ENCODE results near the gene PPWD1. TPM values are rescaled to one million over a fixed set of nuclear protein-coding genes. Genes with fewer than 3 reads are reported as not detected.

The PPWD1 gene
- total RNA-seq, 1 experiment from 2014 or later: 44.5 TPM

- H3K4me3 ChIP-seq (ENCODE audit: low read depth, low read length): peak overlapping the region; percentile 91
- no peak for TF ChIP-seq CTCF (IDR thresholded peaks at IDR 0.05; ENCODE audit: insufficient read depth in 1 of 2, low read depth in 1 of 2, low read length in 1 of 2, severe bottlenecking in 1 of 2, unreplicated experiment in 1 of 2)
- peaks cover 15% of the 10 kb centered on the region for H3K4me1 Mint-ChIP-seq (ENCODE audit: low read depth, unreplicated experiment)
- no peaks in the 10 kb centered on the region for H3K9me3 ChIP-seq
- H3K27ac Mint-ChIP-seq (ENCODE audit: unreplicated experiment): peak overlapping the region; percentile 95
- DNase-seq: no peak
- no peaks in the 10 kb centered on the region for H3K27me3 Mint-ChIP-seq (ENCODE audit: insufficient read depth, unreplicated experiment)
- peak overlapping the region; percentile 86 for H3K4me3 Mint-ChIP-seq (ENCODE audit: unreplicated experiment)
- ChIA-PET CTCF (no interaction called here), POLR2A (interaction anchor here (0.8 to 1.5 kb wide), 5 partner anchors 11 to 461 kb away, joined by 3 to 19 read pairs (median 6); no protein-coding TSS in a partner anchor)
- H3K36me3 Mint-ChIP-seq (ENCODE audit: insufficient read depth, unreplicated experiment): peaks cover 21% of the 10 kb centered on the region
- no peaks in the 10 kb centered on the region for H3K36me3 ChIP-seq (ENCODE audit: control insufficient read depth, insufficient read depth, low read length)
- intact Hi-C loops (cut with micrococcal nuclease; ENCODE audit: unreplicated experiment): loop anchor here (1.0 kb wide), 2 partner anchors 61 to 528 kb away; partner anchors contain the start of gene TRIM23
- BruUV-seq (replicated peaks): no TSS peak
- H3K4me1 ChIP-seq: peaks cover 5% of the 10 kb centered on the region; the same call in 1 of the 2 replicates
- no peaks in the 10 kb centered on the region for H3K27me3 ChIP-seq (replicated peaks; ENCODE audit: control insufficient read depth, insufficient read depth, low read length)
- H3K9me3 Mint-ChIP-seq (ENCODE audit: unreplicated experiment): no peaks in the 10 kb centered on the region
Measured at GRCh38 chr5:65563777-65564176, 681 bp downstream of the PPWD1 start.

DNA sequence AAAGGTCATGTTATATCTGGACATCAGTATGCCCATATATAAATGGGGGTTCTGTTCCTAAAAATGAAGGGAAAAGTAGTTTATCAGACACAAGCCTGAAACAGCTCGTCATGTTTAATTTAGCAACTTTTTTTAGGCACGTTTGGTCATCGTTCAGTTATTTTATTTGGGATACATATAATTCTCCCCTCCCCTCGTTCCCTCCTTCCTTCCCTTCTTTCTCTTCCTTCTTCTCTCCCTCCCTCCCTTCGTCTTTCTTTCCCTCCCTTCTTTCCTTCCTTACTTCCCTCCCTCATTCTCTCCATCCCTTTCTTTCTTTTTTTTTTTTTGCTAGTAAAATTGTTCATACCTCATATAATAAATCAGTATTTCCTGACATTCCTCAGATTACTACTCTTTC, 3.4 kb downstream of the PPWD1 start:
- intact Hi-C loops (cut with micrococcal nuclease; ENCODE audit: unreplicated experiment): no loop called here
- BruUV-seq (replicated peaks): no TSS peak
- Histone ChIP-seq H3K36me3 (ENCODE audit: control insufficient read depth, insufficient read depth, low read length) (no peaks in the 10 kb centered on the region), H3K27me3 (replicated peaks; ENCODE audit: control insufficient read depth, insufficient read depth, low read length) (no peaks in the 10 kb centered on the region), H3K4me1 (peaks cover 5% of the 10 kb centered on the region; the same call in 1 of the 2 replicates), H3K4me3 (ENCODE audit: low read depth, low read length) (no peak overlapping the region), H3K9me3 (no peaks in the 10 kb centered on the region)
- DNase-seq: no peak
- TF ChIP-seq CTCF (IDR thresholded peaks at IDR 0.05; ENCODE audit: insufficient read depth in 1 of 2, low read depth in 1 of 2, low read length in 1 of 2, severe bottlenecking in 1 of 2, unreplicated experiment in 1 of 2): no peak
- Mint-ChIP-seq H3K9me3 (ENCODE audit: unreplicated experiment) (no peaks in the 10 kb centered on the region), H3K4me3 (ENCODE audit: unreplicated experiment) (no peak overlapping the region), H3K27me3 (ENCODE audit: insufficient read depth, unreplicated experiment) (no peaks in the 10 kb centered on the region), H3K36me3 (ENCODE audit: insufficient read depth, unreplicated experiment) (peaks cover 19% of the 10 kb centered on the region), H3K27ac (ENCODE audit: unreplicated experiment) (no peak overlapping the region), H3K4me1 (ENCODE audit: low read depth, unreplicated experiment) (peaks cover 15% of the 10 kb centered on the region)
- CTCF ChIA-PET: no interaction called here
- POLR2A ChIA-PET: no interaction called here

- no peaks in the 10 kb centered on the region for H3K27me3 ChIP-seq (replicated peaks; ENCODE audit: control insufficient read depth, insufficient read depth, low read length)
- Mint-ChIP-seq H3K36me3 (ENCODE audit: insufficient read depth, unreplicated experiment) (peaks cover 29% of the 10 kb centered on the region), H3K4me3 (ENCODE audit: unreplicated experiment) (no peak overlapping the region), H3K4me1 (ENCODE audit: low read depth, unreplicated experiment) (no peaks in the 10 kb centered on the region), H3K9me3 (ENCODE audit: unreplicated experiment) (no peaks in the 10 kb centered on the region), H3K27ac (ENCODE audit: unreplicated experiment) (no peak overlapping the region), H3K27me3 (ENCODE audit: insufficient read depth, unreplicated experiment) (no peaks in the 10 kb centered on the region)
- intact Hi-C loops (cut with micrococcal nuclease; ENCODE audit: unreplicated experiment): no loop called here
- peaks cover 1% of the 10 kb centered on the region; the same call in 1 of the 2 replicates for H3K36me3 ChIP-seq (ENCODE audit: control insufficient read depth, insufficient read depth, low read length)
- no peak overlapping the region for H3K4me3 ChIP-seq (ENCODE audit: low read depth, low read length)
- H3K4me1 ChIP-seq: no peaks in the 10 kb centered on the region
- TF ChIP-seq CTCF (IDR thresholded peaks at IDR 0.05; ENCODE audit: insufficient read depth in 1 of 2, low read depth in 1 of 2, low read length in 1 of 2, severe bottlenecking in 1 of 2, unreplicated experiment in 1 of 2): no peak
- no peak for DNase-seq
- CTCF ChIA-PET: no interaction called here
- no peaks in the 10 kb centered on the region for H3K9me3 ChIP-seq
- BruUV-seq (replicated peaks): no TSS peak
- POLR2A ChIA-PET: no interaction called here
Measured at GRCh38 chr5:65570598-65571226, 7.6 kb downstream of the PPWD1 start.

Data from Caco-2 (cell line).